Stimulated activated CD4-positive, alpha-beta T cell treated with anti-CD3 and anti-CD28 coated beads, Interleukin-12 subunit alpha, Interleukin-12 subunit beta, amount 100 ng/mL, for 24 hours (primary cell): Measurements from ENCODE around the gene RNF187.

Source experiments
- DNase-seq, 2 experiments: peaks; one replicate each; pipeline ENCODE4 v3.0.0-alpha.2; 2020; ENCODE audit warnings: low read depth in 2 of 2

The RNF187 gene

GRCh38 chr1:228508840-228509415, 21.7 kb downstream of the RNF187 start:
- DNase-seq, result no peak

GRCh38 chr1:228510101-228510802, 23.1 kb downstream of the RNF187 start:
- DNase-seq, result no peak

- DNase-seq, result no peak
These were observed 23.7 kb downstream of the RNF187 start for GRCh38 chr1:228510803-228511413.

GRCh38 chr1:228511546-228512445, 24.6 kb downstream of the RNF187 start:
- DNase-seq, result no peak

GRCh38 chr1:228512781-228513198, 25.6 kb downstream of the RNF187 start:
- DNase-seq, result no peak

- DNase-seq, result no peak
These were observed 26.2 kb downstream of the RNF187 start for GRCh38 chr1:228513236-228513900.

- no peak for DNase-seq
These were observed 27.2 kb downstream of the RNF187 start for GRCh38 chr1:228514421-228514820.

GRCh38 chr1:228515200-228515834, 28.1 kb downstream of the RNF187 start:
- no peak for DNase-seq

- DNase-seq, result no peak
These were observed 30.5 kb downstream of the RNF187 start for GRCh38 chr1:228517655-228518054.

- DNase-seq, result no peak
These were observed 40.4 kb downstream of the RNF187 start for GRCh38 chr1:228527596-228527995.

GRCh38 chr1:228528612-228529011, 41.4 kb downstream of the RNF187 start:
- DNase-seq, result no peak

GRCh38 chr1:228530086-228530758, 43.0 kb downstream of the RNF187 start:
- DNase-seq, result no peak

- no peak for DNase-seq
These were observed 44.0 kb downstream of the RNF187 start for GRCh38 chr1:228530951-228531731.

GRCh38 chr1:228538831-228539230, 51.6 kb downstream of the RNF187 start:
- no peak for DNase-seq

GRCh38 chr1:228540161-228540917, 53.2 kb downstream of the RNF187 start:
- no peak for DNase-seq

GRCh38 chr1:228541725-228542124, 54.5 kb downstream of the RNF187 start:
- no peak for DNase-seq

- DNase-seq, result no peak
These were observed 55.2 kb downstream of the RNF187 start for GRCh38 chr1:228542376-228542775.

GRCh38 chr1:228542981-228543380, 55.8 kb downstream of the RNF187 start:
- DNase-seq, result no peak

GRCh38 chr1:228543396-228543795, 56.2 kb downstream of the RNF187 start:
- no peak for DNase-seq
